Muscle of leg (tissue), 11 donors: ENCODE measurements around the gene TMEM97. TPM values are rescaled to one million over a fixed set of nuclear protein-coding genes. Genes with fewer than 3 reads are reported as not detected.

Experiments
- DNase-seq: peaks from one replicate; pipeline ENCODE4 v3.0.0; 2013
- H3K27ac ChIP-seq: one replicate; pipeline ENCODE4 v1.5.1; 2013; ENCODE audit warnings: mild to moderate bottlenecking, low read length, control low read depth
- H3K27me3 ChIP-seq: one replicate; pipeline ENCODE4 v1.6.1; 2013; ENCODE audit warnings: low read length; ENCODE audit not compliant: control insufficient read depth, insufficient read depth
- H3K36me3 ChIP-seq: one replicate; pipeline ENCODE4 v1.6.1; 2013; ENCODE audit warnings: low read length; ENCODE audit not compliant: control insufficient read depth, insufficient read depth
- H3K4me1 ChIP-seq: one replicate; pipeline ENCODE4 v1.6.1; 2013; ENCODE audit warnings: low read length; ENCODE audit not compliant: control insufficient read depth, insufficient read depth
- H3K4me3 ChIP-seq: one replicate; pipeline ENCODE4 v1.5.1; 2013; ENCODE audit warnings: low read length, control low read depth
- H3K9me3 ChIP-seq: replicated peaks from 2 replicates; pipeline ENCODE4 v1.6.1; 2013; ENCODE audit warnings: low read depth, low read length; ENCODE audit not compliant: control insufficient read depth
- WGBS: methylation state at CpG from one replicate; pipeline ENCODE4 v1.1.5; 2013; ENCODE audit warnings: missing lambda C conversion rate; ENCODE audit not compliant: insufficient coverage; 5-methylcytosine and 5-hydroxymethylcytosine counted together
- polyA plus RNA-seq, 8 donors: library from polyadenylated mRNA; unstranded; fragments of 120-200 nt; gene quantifications; one replicate each; pipeline versions ENCODE4 v1.2.1 to v1.2.3, GENCODE V29; 2013; ENCODE audit warnings: inconsistent platforms in 1 of 8, low replicate concordance in 1 of 8; ENCODE audit not compliant: insufficient read length in 8 of 8, insufficient read depth in 1 of 8
- total RNA-seq: library from RNA; stranded (reverse); fragments of 120-200 nt; gene quantifications from one replicate; pipeline ENCODE4 v1.2.4, GENCODE V29; 2013

Gene TMEM97
- total and polyA plus RNA-seq, 9 donors = 16.6 to 30.9 (median 21.9) TPM

- Histone ChIP-seq H3K36me3 (peaks cover 54% of the 10 kb centered on the region), H3K4me1 (peaks cover 2% of the 10 kb centered on the region), H3K27ac (no peak overlapping the region), H3K9me3 (no peaks in the 10 kb centered on the region), H3K27me3 (no peaks in the 10 kb centered on the region), H3K4me3 (no peak overlapping the region)
- 67% methylated on average over 1 of the region's 5 CpGs for WGBS
- DNase-seq = no peak
These were observed 44.2 kb downstream of the TMEM97 start for GRCh38 chr17:28363186-28363585.

GRCh38 chr17:28363776-28364650 lies 45.0 kb downstream of the TMEM97 start:
- WGBS = 83% methylated on average over 7 of the region's 8 CpGs
- no peak overlapping the region for H3K27ac ChIP-seq
- H3K36me3 ChIP-seq = peaks cover 51% of the 10 kb centered on the region
- H3K4me3 ChIP-seq = no peak overlapping the region
- no peaks in the 10 kb centered on the region for H3K4me1 ChIP-seq
- H3K27me3 ChIP-seq = no peaks in the 10 kb centered on the region
- no peaks in the 10 kb centered on the region for H3K9me3 ChIP-seq
- DNase-seq = no peak

GRCh38 chr17:28364665-28365363 lies 45.8 kb downstream of the TMEM97 start, which contains the start of gene SEBOX:
Gene SEBOX (minus strand): TSS chr17:28365199. CDS start chr17:28365151, 48 bp downstream.
- no peak within 1 kb of the TSS for H3K27ac ChIP-seq
- H3K4me3 ChIP-seq = no peak within 1 kb of the TSS
- WGBS = 95% methylated on average over 9 of the region's 13 CpGs
- no peaks in the 10 kb centered on the region for H3K27me3 ChIP-seq
- no peaks in the 10 kb centered on the region for H3K4me1 ChIP-seq
- no peak for DNase-seq
- no peaks in the 10 kb centered on the region for H3K9me3 ChIP-seq
- peaks cover 46% of the 10 kb centered on the region for H3K36me3 ChIP-seq

GRCh38 chr17:28365487-28365886 lies 46.5 kb downstream of the TMEM97 start:
- Histone ChIP-seq H3K4me1 (no peaks in the 10 kb centered on the region), H3K4me3 (no peak overlapping the region), H3K27ac (no peak overlapping the region), H3K9me3 (no peaks in the 10 kb centered on the region), H3K27me3 (no peaks in the 10 kb centered on the region), H3K36me3 (peaks cover 40% of the 10 kb centered on the region)
- WGBS = no CpG with 5 or more reads among the region's 3 CpGs
- DNase-seq = no peak

- peaks cover under 1% of the 10 kb centered on the region for H3K27me3 ChIP-seq
These were observed 47.6 kb downstream of the TMEM97 start for GRCh38 chr17:28366605-28367004.

GRCh38 chr17:28367641-28368305 lies 48.8 kb downstream of the TMEM97 start:
- Histone ChIP-seq H3K27me3 (peaks cover 3% of the 10 kb centered on the region), H3K4me3 (no peak overlapping the region), H3K36me3 (peaks cover 20% of the 10 kb centered on the region), H3K9me3 (no peaks in the 10 kb centered on the region), H3K27ac (no peak overlapping the region), H3K4me1 (peaks cover 14% of the 10 kb centered on the region)
- 89% methylated on average over 20 of the region's 21 CpGs for WGBS
- DNase-seq = no peak

More at GRCh38 chr17:28366605-28367004, 47.6 kb downstream of the TMEM97 start:
- no peak overlapping the region for H3K4me3 ChIP-seq
- peaks cover 5% of the 10 kb centered on the region for H3K4me1 ChIP-seq
- no peaks in the 10 kb centered on the region for H3K9me3 ChIP-seq
- WGBS = 67% methylated on average over 1 of the region's 1 CpG
- no peak overlapping the region for H3K27ac ChIP-seq
- no peak for DNase-seq
- peaks cover 29% of the 10 kb centered on the region for H3K36me3 ChIP-seq

- peaks cover 3% of the 10 kb centered on the region for H3K27me3 ChIP-seq
- H3K9me3 ChIP-seq = no peaks in the 10 kb centered on the region
- H3K27ac ChIP-seq = no peak overlapping the region
- peaks cover 17% of the 10 kb centered on the region for H3K36me3 ChIP-seq
- H3K4me1 ChIP-seq = peaks cover 20% of the 10 kb centered on the region
- no peak overlapping the region for H3K4me3 ChIP-seq
- WGBS = 89% methylated on average over 5 of the region's 5 CpGs
- DNase-seq = no peak
These were observed 49.4 kb downstream of the TMEM97 start for GRCh38 chr17:28368306-28368831.

GRCh38 chr17:28368915-28369683 lies 50.1 kb downstream of the TMEM97 start:
- no peak for DNase-seq
- H3K4me3 ChIP-seq = no peak overlapping the region

GRCh38 chr17:28369684-28370034 lies 50.7 kb downstream of the TMEM97 start:
- H3K27ac ChIP-seq = no peak overlapping the region
- peaks cover 4% of the 10 kb centered on the region for H3K36me3 ChIP-seq
- WGBS = 76% methylated on average over 10 of the region's 10 CpGs
- H3K4me3 ChIP-seq = no peak overlapping the region
- DNase-seq = no peak
- peaks cover 5% of the 10 kb centered on the region for H3K27me3 ChIP-seq
- no peaks in the 10 kb centered on the region for H3K9me3 ChIP-seq
- H3K4me1 ChIP-seq = peaks cover 24% of the 10 kb centered on the region

More at GRCh38 chr17:28368915-28369683, 50.1 kb downstream of the TMEM97 start:
- WGBS = 89% methylated on average over 22 of the region's 23 CpGs
- Histone ChIP-seq H3K4me1 (peaks cover 24% of the 10 kb centered on the region), H3K9me3 (no peaks in the 10 kb centered on the region), H3K36me3 (peaks cover 10% of the 10 kb centered on the region), H3K27ac (no peak overlapping the region), H3K27me3 (peaks cover 5% of the 10 kb centered on the region)
